Spleen (tissue), 11 donors: Measurements from ENCODE around the gene MID1IP1. TPM values are rescaled to one million over a fixed set of nuclear protein-coding genes. Genes with fewer than 3 reads are reported as not detected.

ENCODE experiments used
- DNase-seq: peaks from one replicate; pipeline ENCODE4 v3.0.0-alpha.2; 2020
- H3K27ac ChIP-seq, 8 donors: fragments of 200-600 bp; sonication (generic) in 7 of 8; 1 replicate in 4 of 8; 2 replicates in 4 of 8; pipeline versions ENCODE4 v1.5.0 to v1.8.0; 2016 to 2021; ENCODE audit warnings: inconsistent platforms in 4 of 8, mild to moderate bottlenecking in 4 of 8, moderate library complexity in 1 of 8
- H3K27me3 ChIP-seq, 7 donors: fragments of 200-600 bp; sonication (generic) in 6 of 7; replicated peaks in 1 of 7; 1 replicate in 4 of 7; 2 replicates in 3 of 7; pipeline versions ENCODE4 v1.5.0 to v1.8.0; 2016 to 2021; ENCODE audit warnings: inconsistent platforms in 3 of 7, mild to moderate bottlenecking in 1 of 7
- H3K36me3 ChIP-seq, 6 donors: fragments of 200-600 bp; sonication (generic) in 5 of 6; 1 replicate in 4 of 6; 2 replicates in 2 of 6; pipeline versions ENCODE4 v1.5.0 to v1.8.0; 2016 to 2021; ENCODE audit warnings: inconsistent platforms in 2 of 6
- H3K4me1 ChIP-seq, 6 donors: fragments of 200-600 bp; sonication (generic) in 5 of 6; 1 replicate in 3 of 6; 2 replicates in 3 of 6; pipeline versions ENCODE4 v1.5.0 to v1.8.0; 2016 to 2021; ENCODE audit warnings: inconsistent platforms in 3 of 6
- H3K4me3 ChIP-seq, 8 donors: fragments of 200-600 bp; sonication (generic) in 7 of 8; 1 replicate in 4 of 8; 2 replicates in 4 of 8; pipeline versions ENCODE4 v1.5.0 to v1.8.0; 2016 to 2021; ENCODE audit warnings: inconsistent platforms in 4 of 8, mild to moderate bottlenecking in 4 of 8, moderate library complexity in 2 of 8
- H3K9me3 ChIP-seq, 8 donors: fragments of 200-600 bp; sonication (generic) in 7 of 8; 1 replicate in 4 of 8; 2 replicates in 4 of 8; pipeline versions ENCODE4 v1.5.0 to v1.8.0; 2016 to 2021; ENCODE audit warnings: inconsistent platforms in 4 of 8
- POLR2A ChIP-seq, 3 donors: fragments of 450-650 bp; IDR thresholded peaks; one replicate each; pipeline ENCODE4 v1.5.1; 2017; ENCODE audit warnings: antibody characterized with exemption in 3 of 3, mild to moderate bottlenecking in 1 of 3
- POLR2AphosphoS5 ChIP-seq, 3 donors: sonication (generic); formaldehyde crosslinking; IDR thresholded peaks; one replicate each; pipeline ENCODE4 v1.5.1; 2017; ENCODE audit warnings: antibody characterized with exemption in 3 of 3
- WGBS, 5 donors: extraction: QIAGEN DNeasy Blood & Tissue Kit in 3 of 5; methylation state at CpG; one replicate each; pipeline versions ENCODE4 v1.1.5 to v1.1.7; 2013 to 2018; 5-methylcytosine and 5-hydroxymethylcytosine counted together
- intact Hi-C: fragments of 100-400 bp; cut with DNase I; formaldehyde crosslinking; loops from one replicate; pipeline ENCODE4 v1.15.0; 2023; ENCODE audit warnings: low total_unique reads
- polyA plus RNA-seq, 3 donors: library from polyadenylated mRNA; stranded (reverse); fragments of 200-250 nt; gene quantifications; one replicate each; pipeline ENCODE4 v1.2.1, GENCODE V29; 2013
- total RNA-seq, 7 donors: library from RNA; depleted of rRNA in 3 of 7; stranded (reverse); fragments of >200 nt in 3 of 7; fragmentation: NEBNext Ultra II Directional in 4 of 7; extraction: Animal tissue kit (Norgen Biotek cat#: 25700) in 4 of 7; gene quantifications; one replicate each; pipeline versions ENCODE4 v1.1.0 to v1.2.1, GENCODE V29; 2016 to 2021
- TF ChIP-seq, protein P1 (sequence below), 11 experiments: fragments of 200-600 bp in 7 of 11; fragments of 450-650 bp in 4 of 11; sonication (generic) in 4 of 11; IDR thresholded peaks in 8 of 11; conservative IDR thresholded peaks in 3 of 11; 1 replicate in 7 of 11; 2 replicates in 4 of 11; pipeline versions ENCODE4 v1.4.0 to v1.8.0; 2016 to 2021; ENCODE audit warnings: antibody characterized with exemption in 11 of 11, inconsistent platforms in 4 of 11, mild to moderate bottlenecking in 1 of 11
- donor health status: healthy with polysubstance abuse.
- donor health status: DM: no; HTN: no; CAD: no; lungs with moderate emphysema.
- donor health status: DM: no; HTN: no; CAD: no.
- donor health status: Bipolar disorder and iron deficiency.
- donor health status: healthy.
- donor health status: DM: no; HTN: no; CAD: no.
- donor health status: DM: yes; HTN: yes; CAD: no.

Gene MID1IP1
- total and polyA plus RNA-seq, 10 donors, result 8.6 to 24.4 (median 18.0) TPM

DNA sequence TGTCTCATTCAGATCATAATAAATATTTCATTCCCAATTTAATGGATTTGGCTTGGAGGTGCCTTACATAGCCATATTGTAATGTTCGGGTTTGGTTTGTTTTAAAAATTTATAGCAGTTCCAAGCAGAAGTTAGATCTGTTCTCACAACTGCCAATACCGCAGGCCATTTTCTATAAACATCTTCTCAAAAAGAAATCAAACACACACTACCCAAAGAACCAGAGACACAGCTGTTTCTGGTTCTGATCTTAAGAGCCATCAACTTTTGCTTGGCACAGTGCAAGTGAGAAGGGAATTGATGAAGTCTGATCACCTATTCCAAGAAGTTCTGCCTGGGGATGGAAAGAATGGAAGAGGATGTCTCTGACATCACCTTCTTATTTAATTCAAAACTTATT, 22.9 kb downstream of the MID1IP1 start:
- Histone ChIP-seq H3K4me1 (no peaks in the 10 kb centered on the region), H3K36me3 (no peaks in the 10 kb centered on the region), H3K27me3 (peaks cover 0 to 8% (median 0%) of the 10 kb centered on the region in 7 donors), H3K9me3 (no peaks in the 10 kb centered on the region), H3K4me3 (no peak overlapping the region), H3K27ac (no peak overlapping the region)
- no peak for DNase-seq
- 87 to 98% (median 91%) methylated on average over 2 of the region's 2 CpGs for WGBS, 5 donors
- intact Hi-C loops, result no loop called here
- TF ChIP-seq POLR2AphosphoS5 (IDR thresholded peaks at IDR 0.05), result no peak
- TF ChIP-seq, protein P1, sequence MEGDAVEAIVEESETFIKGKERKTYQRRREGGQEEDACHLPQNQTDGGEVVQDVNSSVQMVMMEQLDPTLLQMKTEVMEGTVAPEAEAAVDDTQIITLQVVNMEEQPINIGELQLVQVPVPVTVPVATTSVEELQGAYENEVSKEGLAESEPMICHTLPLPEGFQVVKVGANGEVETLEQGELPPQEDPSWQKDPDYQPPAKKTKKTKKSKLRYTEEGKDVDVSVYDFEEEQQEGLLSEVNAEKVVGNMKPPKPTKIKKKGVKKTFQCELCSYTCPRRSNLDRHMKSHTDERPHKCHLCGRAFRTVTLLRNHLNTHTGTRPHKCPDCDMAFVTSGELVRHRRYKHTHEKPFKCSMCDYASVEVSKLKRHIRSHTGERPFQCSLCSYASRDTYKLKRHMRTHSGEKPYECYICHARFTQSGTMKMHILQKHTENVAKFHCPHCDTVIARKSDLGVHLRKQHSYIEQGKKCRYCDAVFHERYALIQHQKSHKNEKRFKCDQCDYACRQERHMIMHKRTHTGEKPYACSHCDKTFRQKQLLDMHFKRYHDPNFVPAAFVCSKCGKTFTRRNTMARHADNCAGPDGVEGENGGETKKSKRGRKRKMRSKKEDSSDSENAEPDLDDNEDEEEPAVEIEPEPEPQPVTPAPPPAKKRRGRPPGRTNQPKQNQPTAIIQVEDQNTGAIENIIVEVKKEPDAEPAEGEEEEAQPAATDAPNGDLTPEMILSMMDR (IDR thresholded peaks at IDR 0.05 in 8 of 11, conservative IDR thresholded peaks at IDR 0.05 in 3 of 11), result no peak
- no peak for TF ChIP-seq POLR2A (IDR thresholded peaks at IDR 0.05)

DNA sequence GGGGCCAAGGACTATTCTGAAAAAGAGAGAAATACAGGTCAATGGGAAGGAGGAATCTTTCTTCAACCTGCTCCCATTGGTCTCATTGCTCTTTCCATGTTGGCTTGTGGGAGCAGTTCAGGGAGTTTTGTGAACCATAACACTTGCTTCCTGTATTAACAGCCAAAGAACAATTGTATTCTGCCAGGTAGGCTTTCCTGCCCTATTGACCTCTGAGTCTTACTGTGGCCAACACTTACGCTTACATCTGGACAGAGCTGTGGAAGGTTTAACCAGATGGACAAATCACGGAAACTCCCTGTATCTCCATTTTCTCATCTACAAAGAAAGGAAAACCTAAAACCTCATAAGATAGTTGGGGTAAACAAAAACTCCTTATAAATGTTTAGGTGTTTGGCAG, 30.7 kb downstream of the MID1IP1 start:
- TF ChIP-seq POLR2AphosphoS5 (IDR thresholded peaks at IDR 0.05), result no peak
- TF ChIP-seq POLR2A (IDR thresholded peaks at IDR 0.05), result no peak
- TF ChIP-seq, protein P1 (IDR thresholded peaks at IDR 0.05 in 8 of 11, conservative IDR thresholded peaks at IDR 0.05 in 3 of 11), result no peak
- peaks cover 0 to 7% (median 0%) of the 10 kb centered on the region in 7 donors for H3K27me3 ChIP-seq
- no peak for DNase-seq
- no peaks in the 10 kb centered on the region for H3K4me1 ChIP-seq
- no peaks in the 10 kb centered on the region for H3K36me3 ChIP-seq
- 69 to 92% (median 89%) methylated on average over 2 of the region's 2 CpGs for whole genome bisulfite sequencing, 5 donors
- no peak overlapping the region for H3K27ac ChIP-seq
- H3K9me3 ChIP-seq, result no peaks in the 10 kb centered on the region
- intact Hi-C loops, result no loop called here
- H3K4me3 ChIP-seq, result no peak overlapping the region

DNA sequence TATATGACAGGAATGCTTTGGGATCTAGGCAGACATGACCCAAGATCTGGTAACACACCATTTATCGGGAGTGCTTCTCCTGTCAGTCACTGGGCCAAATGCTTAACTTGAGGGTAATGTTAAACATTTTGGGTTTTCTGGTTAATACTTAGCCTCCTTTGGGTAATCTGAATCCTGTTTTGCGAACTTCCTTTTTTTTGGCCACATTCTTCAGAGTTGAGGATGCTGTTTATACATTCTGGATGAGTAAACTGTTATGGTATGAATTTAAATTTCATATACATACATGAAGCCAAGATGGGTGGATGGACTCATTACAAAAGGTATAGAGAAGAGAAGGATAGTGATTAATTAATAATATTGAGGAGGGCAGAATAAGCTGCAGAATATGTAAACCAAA, 36.1 kb downstream of the MID1IP1 start:
- DNase-seq, result no peak
- Histone ChIP-seq H3K9me3 (no peaks in the 10 kb centered on the region), H3K27me3 (peaks cover 0 to 6% (median 0%) of the 10 kb centered on the region in 7 donors), H3K27ac (no peak overlapping the region), H3K36me3 (no peaks in the 10 kb centered on the region), H3K4me3 (no peak overlapping the region), H3K4me1 (no peaks in the 10 kb centered on the region)
- WGBS, 5 donors, result 81 to 95% (median 87%) methylated on average over 2 of the region's 2 CpGs
- TF ChIP-seq POLR2A (IDR thresholded peaks at IDR 0.05) (no peak), POLR2AphosphoS5 (IDR thresholded peaks at IDR 0.05) (no peak)
- TF ChIP-seq, protein P1 (IDR thresholded peaks at IDR 0.05 in 8 of 11, conservative IDR thresholded peaks at IDR 0.05 in 3 of 11), result no peak
- intact Hi-C loops, result no loop called here

DNA sequence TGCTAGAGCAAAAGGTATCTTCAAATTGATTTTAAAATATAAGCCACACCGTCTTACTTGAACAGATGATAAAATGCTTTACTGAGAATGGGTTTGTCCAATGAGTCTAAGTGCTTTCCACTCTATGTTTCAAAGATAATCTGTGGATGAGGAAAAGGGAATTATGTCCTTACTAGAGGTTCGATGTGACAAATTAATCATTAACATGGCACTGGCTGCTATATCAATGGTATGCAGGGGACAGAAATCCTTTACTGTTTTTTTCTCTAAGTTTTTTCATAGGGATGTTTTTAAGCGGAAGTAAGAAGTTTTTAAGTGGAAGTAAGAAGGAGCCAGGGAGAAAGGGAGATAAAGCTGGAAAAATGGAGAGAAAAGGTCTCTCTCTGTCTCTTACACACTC, 38.0 kb downstream of the MID1IP1 start:
- peaks cover 0 to 6% (median 0%) of the 10 kb centered on the region in 7 donors for H3K27me3 ChIP-seq
- DNase-seq, result no peak
- H3K9me3 ChIP-seq, result no peaks in the 10 kb centered on the region
- WGBS, 5 donors, result 81 to 93% (median 91%) methylated on average over 3 of the region's 3 CpGs
- H3K27ac ChIP-seq, result no peak overlapping the region
- H3K4me1 ChIP-seq, result no peaks in the 10 kb centered on the region
- no peaks in the 10 kb centered on the region for H3K36me3 ChIP-seq
- H3K4me3 ChIP-seq, result no peak overlapping the region
- intact Hi-C loops, result no loop called here
- TF ChIP-seq, protein P1 (IDR thresholded peaks at IDR 0.05 in 8 of 11, conservative IDR thresholded peaks at IDR 0.05 in 3 of 11), result no peak
- TF ChIP-seq POLR2AphosphoS5 (IDR thresholded peaks at IDR 0.05), result no peak
- TF ChIP-seq POLR2A (IDR thresholded peaks at IDR 0.05), result no peak
